A549 (cell line): ENCODE data around the gene REPS1. TPM values are rescaled to one million over a fixed set of nuclear protein-coding genes. Genes with fewer than 3 reads are reported as not detected.

Experiments
- ATAC-seq, 2 experiments: fragments of 200-7000 bp in 1 of 2; fragments of >200 bp in 1 of 2; cut with Nextera tagmentation in 1 of 2; cut with Tn5 transposase in 1 of 2; 3 replicates each; pipeline versions ENCODE4 v1.8.0 to v1.9.1; 2018 to 2020; ENCODE audit warnings: mild to moderate bottlenecking in 1 of 2, moderate library complexity in 1 of 2
- CTCF ChIA-PET: fragments of 300-600 bp; sonication (Branson Sonifier 250); formaldehyde crosslinking; extraction: SDS; loops from one replicate; lab custom pipeline; 2021; ENCODE audit warnings: antibody characterized with exemption, inconsistent platforms; lab: Yijun Ruan, JAX
- POLR2A ChIA-PET: fragments of 350-600 bp; formaldehyde crosslinking; extraction: SDS; loops from one replicate; lab custom pipeline; 2021; ENCODE audit warnings: antibody characterized with exemption, inconsistent platforms; lab: Yijun Ruan, JAX
- DNase-seq, 2 experiments: peaks; one replicate each; pipeline versions ENCODE4 v3.0.0 to v3.0.0-alpha.2; 2011 to 2016; ENCODE audit warnings: low read depth in 1 of 2, low spot score in 1 of 2
- FAIRE-seq: peaks from 2 replicates; lab custom pipeline; 2011; peaks lifted over from hg19 to GRCh38; lab: Jason Lieb, UNC
- H3K27ac ChIP-seq, 2 experiments: fragments of >200 bp; sonication (Bioruptor Twin); formaldehyde crosslinking; 3 replicates each; pipeline ENCODE4 v1.5.1; 2016 to 2017
- H3K4me1 ChIP-seq: fragments of >200 bp; sonication (Bioruptor Twin); formaldehyde crosslinking; 3 replicates; pipeline ENCODE4 v1.6.1; 2016
- H3K4me2 ChIP-seq: fragments of >200 bp; sonication (Bioruptor Twin); formaldehyde crosslinking; 3 replicates; pipeline ENCODE4 v1.6.1; 2016
- H3K4me3 ChIP-seq: fragments of >200 bp; sonication (Bioruptor Twin); formaldehyde crosslinking; 3 replicates; pipeline ENCODE4 v1.5.1; 2016
- H3K9me3 ChIP-seq: fragments of >200 bp; sonication (Bioruptor Twin); formaldehyde crosslinking; 3 replicates; pipeline ENCODE4 v1.6.1; 2016
- BHLHE40 ChIP-seq: IDR thresholded peaks from 2 replicates; pipeline ENCODE4 v1.6.1; 2012; ENCODE audit warnings: low read depth, low read length, inconsistent platforms
- EHMT2 ChIP-seq: fragments of 200-600 bp; sonication (generic); IDR thresholded peaks from 2 replicates; pipeline ENCODE4 v1.6.1; 2016; ENCODE audit warnings: antibody characterized with exemption, low read depth, mild to moderate bottlenecking, moderate library complexity
- EP300 ChIP-seq, 2 experiments: fragments of >200 bp; sonication (Bioruptor Twin); formaldehyde crosslinking; IDR thresholded peaks; 2 replicates in 1 of 2; 3 replicates in 1 of 2; pipeline ENCODE4 v1.6.1; 2016 to 2017
- FOSL2 ChIP-seq, 2 experiments: fragments of 450-650 bp in 1 of 2; fragments of >200 bp in 1 of 2; sonication (Bioruptor Twin) in 1 of 2; formaldehyde crosslinking; IDR thresholded peaks; 2 replicates each; pipeline versions ENCODE4 v1.5.0 to v1.6.1; 2016 to 2020; ENCODE audit warnings: mild to moderate bottlenecking in 1 of 2, moderate library complexity in 1 of 2
- HEYL ChIP-seq: fragments of 250-450 bp; sonication (Bioruptor Pico); IDR thresholded peaks from 2 replicates; pipeline ENCODE4 v1.8.0; 2021; ENCODE audit warnings: mild to moderate bottlenecking, moderate library complexity
- HOXB5 ChIP-seq: fragments of 250-450 bp; sonication (Bioruptor Pico); IDR thresholded peaks from 2 replicates; pipeline ENCODE4 v1.5.0; 2020; ENCODE audit warnings: mild to moderate bottlenecking, moderate library complexity
- KDM5A ChIP-seq: fragments of 200-600 bp; sonication (generic); IDR thresholded peaks from 2 replicates; pipeline ENCODE4 v1.6.1; 2016; ENCODE audit warnings: antibody characterized with exemption, mild to moderate bottlenecking
- NFE2L2 ChIP-seq: fragments of 150-350 bp; conservative IDR thresholded peaks from 2 replicates; pipeline ENCODE4 v1.6.1; 2014; ENCODE audit warnings: low read length
- NPAS2 ChIP-seq: fragments of 250-450 bp; sonication (Bioruptor Pico); IDR thresholded peaks from 2 replicates; pipeline ENCODE4 v1.8.0; 2022; ENCODE audit warnings: mild to moderate bottlenecking, moderate library complexity, borderline replicate concordance
- PHF8 ChIP-seq: fragments of 200-600 bp; sonication (generic); IDR thresholded peaks from 2 replicates; pipeline ENCODE4 v1.6.1; 2016; ENCODE audit warnings: low read depth, mild to moderate bottlenecking, antibody characterized with exemption, moderate library complexity, borderline replicate concordance
- RFX5 ChIP-seq: fragments of 450-650 bp; IDR thresholded peaks from 2 replicates; pipeline ENCODE4 v1.7.1; 2014; ENCODE audit warnings: antibody characterized with exemption, mild to moderate bottlenecking, moderate library complexity
- RNF2 ChIP-seq: fragments of 200-600 bp; sonication (generic); IDR thresholded peaks from 2 replicates; pipeline ENCODE4 v1.6.1; 2016; ENCODE audit warnings: low read depth, mild to moderate bottlenecking, antibody characterized with exemption, moderate library complexity, borderline replicate concordance
- TFCP2L1 ChIP-seq: fragments of 250-450 bp; sonication (Bioruptor Pico); IDR thresholded peaks from 2 replicates; pipeline ENCODE4 v1.5.0; 2021; ENCODE audit warnings: mild to moderate bottlenecking
- ZNF302 ChIP-seq: fragments of 250-450 bp; sonication (Bioruptor Pico); IDR thresholded peaks from 2 replicates; pipeline ENCODE4 v1.9.0; 2021; ENCODE audit warnings: inconsistent platforms, mild to moderate bottlenecking, moderate library complexity
- ZSCAN20 ChIP-seq: fragments of 250-450 bp; sonication (Bioruptor Pico); IDR thresholded peaks from 2 replicates; pipeline ENCODE4 v1.8.0; 2022; ENCODE audit warnings: mild to moderate bottlenecking, moderate library complexity
- WGBS: methylation state at CpG from one replicate; pipeline ENCODE4 v1.1.6; 2017; ENCODE audit errors: missing lambda C conversion rate; 5-methylcytosine and 5-hydroxymethylcytosine counted together
- polyA plus RNA-seq, 4 experiments: library from polyadenylated mRNA; depleted of rRNA in 3 of 4; stranded (reverse); fragments of >200 nt; fragmentation: RNase III in 1 of 4; extraction: RNeasy Plus Mini Kit Qiagen cat#74134 plus additional on column Dnase treatment in 1 of 4; gene quantifications; 2 replicates in 3 of 4; 3 replicates in 1 of 4; pipeline ENCODE4 v1.2.3, GENCODE V29; 2011 to 2017
- TF ChIP-seq, protein P1 (sequence below): fragments of 250-450 bp; sonication (Bioruptor Pico); IDR thresholded peaks from 2 replicates; pipeline ENCODE4 v1.5.0; 2021; ENCODE audit warnings: mild to moderate bottlenecking, moderate library complexity, borderline replicate concordance
- TF ChIP-seq, protein P2 (sequence below): IDR thresholded peaks from 2 replicates; pipeline ENCODE4 v1.6.1; 2012
- TF ChIP-seq, protein P3 (sequence below): fragments of 450-650 bp; IDR thresholded peaks from 2 replicates; pipeline ENCODE4 v1.6.1; 2014; ENCODE audit warnings: antibody characterized with exemption
- TF ChIP-seq, protein P4 (sequence below): fragments of 200-600 bp; sonication (generic); IDR thresholded peaks from 2 replicates; pipeline ENCODE4 v1.6.1; 2016; ENCODE audit warnings: antibody characterized with exemption, mild to moderate bottlenecking, moderate library complexity

The REPS1 gene
- polyA plus RNA-seq, 2 of the 4 experiments (the other 2 are of a cell fraction) = 16.3 to 36.4 TPM

DNA sequence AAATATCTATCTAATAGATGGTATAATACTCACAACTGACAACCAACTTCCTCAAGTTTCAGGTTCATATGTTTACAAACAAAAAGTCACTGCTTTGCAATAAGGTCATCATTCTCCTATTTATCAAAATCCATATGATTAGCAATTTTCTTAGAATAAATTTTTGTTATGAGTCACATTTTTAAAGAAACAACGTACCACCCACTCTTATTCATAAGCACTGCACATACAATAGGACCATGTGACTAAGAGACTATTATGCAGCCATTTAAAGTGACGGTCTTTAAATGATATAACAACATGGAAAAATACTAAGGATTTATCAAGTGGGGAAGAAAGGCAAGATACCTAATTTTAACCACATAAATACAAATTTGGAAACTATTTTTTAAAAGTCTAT lies 40.0 kb downstream of the REPS1 start:
- H3K4me2 ChIP-seq = peak overlapping the region; percentile 39; the same call in 1 of the 3 replicates
- no peak overlapping the region for H3K4me3 ChIP-seq
- ChIA-PET CTCF (no interaction called here), POLR2A (no interaction called here)
- no peak overlapping the region for H3K27ac ChIP-seq
- FAIRE-seq (no peak), ATAC-seq (no peak), DNase-seq (no peak)
- no peaks in the 10 kb centered on the region for H3K9me3 ChIP-seq
- TF ChIP-seq FOSL2 (IDR thresholded peaks at IDR 0.05) (no peak), FOSL2 (CRISPR knock-in tag; IDR thresholded peaks at IDR 0.05) (0 out of 2 replicates have a peak, but pooled peaks have one; percentile 4), ZSCAN20 (no peak)
- TF ChIP-seq, all 56 proteins: peak for 1
- peaks cover 40% of the 10 kb centered on the region for H3K4me1 ChIP-seq
- WGBS = 61% methylated on average over 2 of the region's 2 CpGs

DNA sequence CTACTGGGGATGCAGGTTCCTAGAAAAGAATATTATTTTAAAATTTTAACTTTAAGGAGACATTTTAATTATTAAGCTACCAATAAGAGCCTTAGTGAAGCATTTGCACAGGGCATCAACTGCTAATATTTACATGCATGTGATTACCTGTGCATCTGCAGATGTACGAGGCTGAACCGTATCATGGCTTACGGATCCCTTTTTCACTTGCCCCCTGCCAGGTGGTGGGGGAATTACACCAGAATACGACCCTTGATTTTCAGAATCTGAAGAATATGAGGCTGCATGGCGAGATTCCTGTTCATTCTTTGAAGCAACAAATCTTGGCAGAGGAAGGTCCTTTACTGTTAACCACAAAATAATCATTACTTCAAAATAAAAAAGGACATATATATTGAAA lies 42.7 kb downstream of the REPS1 start:
- H3K9me3 ChIP-seq = no peaks in the 10 kb centered on the region
- CTCF ChIA-PET = no interaction called here

More for the DNA sequence above, 42.7 kb downstream of the REPS1 start:
- POLR2A ChIA-PET = no interaction called here
- DNase-seq (peak; percentile 12 to 20), FAIRE-seq (no peak), ATAC-seq (peak in 1 of 2 experiments; percentile 56; a peak in 2 of 6 replicates)
- Histone ChIP-seq H3K4me3 (no peak overlapping the region), H3K4me1 (peaks cover 36% of the 10 kb centered on the region), H3K4me2 (no peak overlapping the region), H3K27ac (peak overlapping the region; percentile 58 to 74; a peak in 4 of 6 replicates)
- TF ChIP-seq RFX5 = no peak
- TF ChIP-seq, protein P1, sequence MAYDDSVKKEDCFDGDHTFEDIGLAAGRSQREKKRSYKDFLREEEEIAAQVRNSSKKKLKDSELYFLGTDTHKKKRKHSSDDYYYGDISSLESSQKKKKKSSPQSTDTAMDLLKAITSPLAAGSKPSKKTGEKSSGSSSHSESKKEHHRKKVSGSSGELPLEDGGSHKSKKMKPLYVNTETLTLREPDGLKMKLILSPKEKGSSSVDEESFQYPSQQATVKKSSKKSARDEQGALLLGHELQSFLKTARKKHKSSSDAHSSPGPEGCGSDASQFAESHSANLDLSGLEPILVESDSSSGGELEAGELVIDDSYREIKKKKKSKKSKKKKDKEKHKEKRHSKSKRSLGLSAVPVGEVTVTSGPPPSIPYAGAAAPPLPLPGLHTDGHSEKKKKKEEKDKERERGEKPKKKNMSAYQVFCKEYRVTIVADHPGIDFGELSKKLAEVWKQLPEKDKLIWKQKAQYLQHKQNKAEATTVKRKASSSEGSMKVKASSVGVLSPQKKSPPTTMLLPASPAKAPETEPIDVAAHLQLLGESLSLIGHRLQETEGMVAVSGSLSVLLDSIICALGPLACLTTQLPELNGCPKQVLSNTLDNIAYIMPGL (CRISPR knock-in tag) = no peak
- TF ChIP-seq, protein P2, sequence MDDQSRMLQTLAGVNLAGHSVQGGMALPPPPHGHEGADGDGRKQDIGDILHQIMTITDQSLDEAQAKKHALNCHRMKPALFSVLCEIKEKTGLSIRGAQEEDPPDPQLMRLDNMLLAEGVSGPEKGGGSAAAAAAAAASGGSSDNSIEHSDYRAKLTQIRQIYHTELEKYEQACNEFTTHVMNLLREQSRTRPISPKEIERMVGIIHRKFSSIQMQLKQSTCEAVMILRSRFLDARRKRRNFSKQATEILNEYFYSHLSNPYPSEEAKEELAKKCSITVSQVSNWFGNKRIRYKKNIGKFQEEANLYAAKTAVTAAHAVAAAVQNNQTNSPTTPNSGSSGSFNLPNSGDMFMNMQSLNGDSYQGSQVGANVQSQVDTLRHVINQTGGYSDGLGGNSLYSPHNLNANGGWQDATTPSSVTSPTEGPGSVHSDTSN = no peak
- TF ChIP-seq EP300 (IDR thresholded peaks at IDR 0.05) = no peak
- TF ChIP-seq, protein P3, sequence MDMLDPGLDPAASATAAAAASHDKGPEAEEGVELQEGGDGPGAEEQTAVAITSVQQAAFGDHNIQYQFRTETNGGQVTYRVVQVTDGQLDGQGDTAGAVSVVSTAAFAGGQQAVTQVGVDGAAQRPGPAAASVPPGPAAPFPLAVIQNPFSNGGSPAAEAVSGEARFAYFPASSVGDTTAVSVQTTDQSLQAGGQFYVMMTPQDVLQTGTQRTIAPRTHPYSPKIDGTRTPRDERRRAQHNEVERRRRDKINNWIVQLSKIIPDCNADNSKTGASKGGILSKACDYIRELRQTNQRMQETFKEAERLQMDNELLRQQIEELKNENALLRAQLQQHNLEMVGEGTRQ = no peak
- no peak for TF ChIP-seq ZNF302 (CRISPR knock-in tag)
- TF ChIP-seq HOXB5 (CRISPR knock-in tag) = no peak
- no peak for TF ChIP-seq HEYL (CRISPR knock-in tag)
- no peak for TF ChIP-seq RNF2
- TF ChIP-seq NPAS2 (CRISPR knock-in tag) = no peak
- TF ChIP-seq PHF8 = no peak
- TF ChIP-seq, protein P4, sequence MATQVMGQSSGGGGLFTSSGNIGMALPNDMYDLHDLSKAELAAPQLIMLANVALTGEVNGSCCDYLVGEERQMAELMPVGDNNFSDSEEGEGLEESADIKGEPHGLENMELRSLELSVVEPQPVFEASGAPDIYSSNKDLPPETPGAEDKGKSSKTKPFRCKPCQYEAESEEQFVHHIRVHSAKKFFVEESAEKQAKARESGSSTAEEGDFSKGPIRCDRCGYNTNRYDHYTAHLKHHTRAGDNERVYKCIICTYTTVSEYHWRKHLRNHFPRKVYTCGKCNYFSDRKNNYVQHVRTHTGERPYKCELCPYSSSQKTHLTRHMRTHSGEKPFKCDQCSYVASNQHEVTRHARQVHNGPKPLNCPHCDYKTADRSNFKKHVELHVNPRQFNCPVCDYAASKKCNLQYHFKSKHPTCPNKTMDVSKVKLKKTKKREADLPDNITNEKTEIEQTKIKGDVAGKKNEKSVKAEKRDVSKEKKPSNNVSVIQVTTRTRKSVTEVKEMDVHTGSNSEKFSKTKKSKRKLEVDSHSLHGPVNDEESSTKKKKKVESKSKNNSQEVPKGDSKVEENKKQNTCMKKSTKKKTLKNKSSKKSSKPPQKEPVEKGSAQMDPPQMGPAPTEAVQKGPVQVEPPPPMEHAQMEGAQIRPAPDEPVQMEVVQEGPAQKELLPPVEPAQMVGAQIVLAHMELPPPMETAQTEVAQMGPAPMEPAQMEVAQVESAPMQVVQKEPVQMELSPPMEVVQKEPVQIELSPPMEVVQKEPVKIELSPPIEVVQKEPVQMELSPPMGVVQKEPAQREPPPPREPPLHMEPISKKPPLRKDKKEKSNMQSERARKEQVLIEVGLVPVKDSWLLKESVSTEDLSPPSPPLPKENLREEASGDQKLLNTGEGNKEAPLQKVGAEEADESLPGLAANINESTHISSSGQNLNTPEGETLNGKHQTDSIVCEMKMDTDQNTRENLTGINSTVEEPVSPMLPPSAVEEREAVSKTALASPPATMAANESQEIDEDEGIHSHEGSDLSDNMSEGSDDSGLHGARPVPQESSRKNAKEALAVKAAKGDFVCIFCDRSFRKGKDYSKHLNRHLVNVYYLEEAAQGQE = no peak
- no peak for TF ChIP-seq TFCP2L1
- no peak for TF ChIP-seq BHLHE40
- no peak for TF ChIP-seq KDM5A
- TF ChIP-seq EHMT2 = no peak
- no peak for TF ChIP-seq NFE2L2
- whole genome bisulfite sequencing = 85% methylated on average over 5 of the region's 5 CpGs
